ENCODE results near the gene ARID3B. TPM values are rescaled to one million over a fixed set of nuclear protein-coding genes. Genes with fewer than 3 reads are reported as not detected.

ARID3B gene
- total RNA-seq, 1 experiment from 2014 or later, result 36.1 TPM

- H3K4me1 Mint-ChIP-seq (ENCODE audit: low read depth, unreplicated experiment), result no peaks in the 10 kb centered on the region
- H3K9me3 Mint-ChIP-seq (ENCODE audit: unreplicated experiment), result no peaks in the 10 kb centered on the region
- intact Hi-C loops (cut with micrococcal nuclease; ENCODE audit: unreplicated experiment), result no loop called here
- ChIA-PET CTCF (no interaction called here), POLR2A (no interaction called here)
- Histone ChIP-seq H3K9me3 (no peaks in the 10 kb centered on the region), H3K4me1 (no peaks in the 10 kb centered on the region), H3K4me3 (ENCODE audit: low read depth, low read length) (no peak overlapping the region), H3K36me3 (ENCODE audit: control insufficient read depth, insufficient read depth, low read length) (no peaks in the 10 kb centered on the region), H3K27me3 (replicated peaks; ENCODE audit: control insufficient read depth, insufficient read depth, low read length) (no peaks in the 10 kb centered on the region)
- H3K4me3 Mint-ChIP-seq (ENCODE audit: unreplicated experiment), result no peak overlapping the region
- H3K27ac Mint-ChIP-seq (ENCODE audit: unreplicated experiment), result no peak overlapping the region
- TF ChIP-seq, protein P1, sequence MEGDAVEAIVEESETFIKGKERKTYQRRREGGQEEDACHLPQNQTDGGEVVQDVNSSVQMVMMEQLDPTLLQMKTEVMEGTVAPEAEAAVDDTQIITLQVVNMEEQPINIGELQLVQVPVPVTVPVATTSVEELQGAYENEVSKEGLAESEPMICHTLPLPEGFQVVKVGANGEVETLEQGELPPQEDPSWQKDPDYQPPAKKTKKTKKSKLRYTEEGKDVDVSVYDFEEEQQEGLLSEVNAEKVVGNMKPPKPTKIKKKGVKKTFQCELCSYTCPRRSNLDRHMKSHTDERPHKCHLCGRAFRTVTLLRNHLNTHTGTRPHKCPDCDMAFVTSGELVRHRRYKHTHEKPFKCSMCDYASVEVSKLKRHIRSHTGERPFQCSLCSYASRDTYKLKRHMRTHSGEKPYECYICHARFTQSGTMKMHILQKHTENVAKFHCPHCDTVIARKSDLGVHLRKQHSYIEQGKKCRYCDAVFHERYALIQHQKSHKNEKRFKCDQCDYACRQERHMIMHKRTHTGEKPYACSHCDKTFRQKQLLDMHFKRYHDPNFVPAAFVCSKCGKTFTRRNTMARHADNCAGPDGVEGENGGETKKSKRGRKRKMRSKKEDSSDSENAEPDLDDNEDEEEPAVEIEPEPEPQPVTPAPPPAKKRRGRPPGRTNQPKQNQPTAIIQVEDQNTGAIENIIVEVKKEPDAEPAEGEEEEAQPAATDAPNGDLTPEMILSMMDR (IDR thresholded peaks at IDR 0.05; ENCODE audit: insufficient read depth in 1 of 2, low read depth in 1 of 2, low read length in 1 of 2, severe bottlenecking in 1 of 2, unreplicated experiment in 1 of 2), result no peak
- no TSS peak for BruUV-seq (replicated peaks)
- H3K27me3 Mint-ChIP-seq (ENCODE audit: insufficient read depth, unreplicated experiment), result no peaks in the 10 kb centered on the region
- DNase-seq, result no peak
- peaks cover 40% of the 10 kb centered on the region for H3K36me3 Mint-ChIP-seq (ENCODE audit: insufficient read depth, unreplicated experiment)
These were observed 39.7 kb downstream of the ARID3B start for GRCh38 chr15:74580538-74581350.

DNA sequence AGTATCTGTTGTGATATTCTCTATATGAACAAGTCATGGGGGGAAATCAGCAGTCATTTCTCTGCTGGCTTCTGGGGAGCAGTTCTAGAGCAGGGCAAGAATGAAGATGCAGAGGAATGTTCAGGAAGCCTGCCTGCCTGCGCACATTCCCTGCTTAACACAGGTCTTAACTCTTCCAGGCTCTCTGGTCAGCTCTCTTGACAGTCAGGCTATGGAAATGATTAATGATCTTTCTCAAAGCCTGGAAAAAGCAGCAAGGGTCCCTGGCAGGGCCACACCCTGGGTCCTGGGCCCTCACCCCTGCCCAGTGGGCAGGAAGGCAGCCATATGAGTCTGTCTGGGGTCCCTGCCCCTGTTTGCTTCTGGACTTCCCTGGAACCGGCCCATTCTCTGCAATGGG, 43.2 kb downstream of the ARID3B start:
- ChIA-PET CTCF (no interaction called here), POLR2A (interaction anchor here (0.5 to 0.6 kb wide), 2 partner anchors 27 to 43 kb away, joined by 5 to 6 read pairs; partner anchors contain the start of gene ARID3B)
- H3K36me3 ChIP-seq (ENCODE audit: control insufficient read depth, insufficient read depth, low read length), result no peaks in the 10 kb centered on the region; the same call in 1 of the 2 replicates
- peaks cover 13% of the 10 kb centered on the region for H3K36me3 Mint-ChIP-seq (ENCODE audit: insufficient read depth, unreplicated experiment)
- H3K4me1 ChIP-seq, result no peaks in the 10 kb centered on the region
- H3K4me3 Mint-ChIP-seq (ENCODE audit: unreplicated experiment), result no peak overlapping the region
- H3K9me3 ChIP-seq, result no peaks in the 10 kb centered on the region
- TF ChIP-seq, protein P1 (IDR thresholded peaks at IDR 0.05; ENCODE audit: insufficient read depth in 1 of 2, low read depth in 1 of 2, low read length in 1 of 2, severe bottlenecking in 1 of 2, unreplicated experiment in 1 of 2), result no peak
- no peak overlapping the region for H3K4me3 ChIP-seq (ENCODE audit: low read depth, low read length)
- no peak for DNase-seq
- no peaks in the 10 kb centered on the region for H3K27me3 ChIP-seq (replicated peaks; ENCODE audit: control insufficient read depth, insufficient read depth, low read length)
- no TSS peak for BruUV-seq (replicated peaks)
- peaks cover 6% of the 10 kb centered on the region for H3K4me1 Mint-ChIP-seq (ENCODE audit: low read depth, unreplicated experiment)
- H3K27me3 Mint-ChIP-seq (ENCODE audit: insufficient read depth, unreplicated experiment), result no peaks in the 10 kb centered on the region
- intact Hi-C loops (cut with micrococcal nuclease; ENCODE audit: unreplicated experiment), result no loop called here
- no peak overlapping the region for H3K27ac Mint-ChIP-seq (ENCODE audit: unreplicated experiment)
- H3K9me3 Mint-ChIP-seq (ENCODE audit: unreplicated experiment), result no peaks in the 10 kb centered on the region

- DNase-seq, result no peak
- ChIA-PET CTCF (no interaction called here), POLR2A (interaction anchor here (0.6 kb wide), 1 partner anchor 27 kb away, joined by 5 read pairs; no protein-coding TSS in a partner anchor)
- no peak overlapping the region for H3K4me3 ChIP-seq (ENCODE audit: low read depth, low read length)
- no peaks in the 10 kb centered on the region for H3K27me3 ChIP-seq (replicated peaks; ENCODE audit: control insufficient read depth, insufficient read depth, low read length)
- TF ChIP-seq, protein P1 (IDR thresholded peaks at IDR 0.05; ENCODE audit: insufficient read depth in 1 of 2, low read depth in 1 of 2, low read length in 1 of 2, severe bottlenecking in 1 of 2, unreplicated experiment in 1 of 2), result no peak
- Mint-ChIP-seq H3K4me3 (ENCODE audit: unreplicated experiment) (no peak overlapping the region), H3K9me3 (ENCODE audit: unreplicated experiment) (no peaks in the 10 kb centered on the region), H3K27me3 (ENCODE audit: insufficient read depth, unreplicated experiment) (no peaks in the 10 kb centered on the region), H3K27ac (ENCODE audit: unreplicated experiment) (no peak overlapping the region), H3K36me3 (ENCODE audit: insufficient read depth, unreplicated experiment) (peaks cover 16% of the 10 kb centered on the region), H3K4me1 (ENCODE audit: low read depth, unreplicated experiment) (peaks cover 6% of the 10 kb centered on the region)
- no TSS peak for BruUV-seq (replicated peaks)
- H3K9me3 ChIP-seq, result no peaks in the 10 kb centered on the region
- intact Hi-C loops (cut with micrococcal nuclease; ENCODE audit: unreplicated experiment), result no loop called here
- H3K4me1 ChIP-seq, result no peaks in the 10 kb centered on the region
- no peaks in the 10 kb centered on the region; the same call in 1 of the 2 replicates for H3K36me3 ChIP-seq (ENCODE audit: control insufficient read depth, insufficient read depth, low read length)
These were observed 43.8 kb downstream of the ARID3B start for GRCh38 chr15:74584779-74585178.

Data from Caco-2 (cell line).